K562 treated with DMSO at 1 percent for 24 hours (cell line): ENCODE data around the gene IQCF6. TPM values are rescaled to one million over a fixed set of nuclear protein-coding genes. Genes with fewer than 3 reads are reported as not detected.

Experiments used
- total RNA-seq: library from RNA; unstranded; fragments of 300-600 nt; gene quantifications from 2 replicates; pipeline ENCODE4 v1.2.3, GENCODE V29; 2022; ENCODE audit warnings: low read depth; ENCODE audit not compliant: insufficient read depth

Gene IQCF6
- not detected in 2 replicates for total RNA-seq

DNA sequence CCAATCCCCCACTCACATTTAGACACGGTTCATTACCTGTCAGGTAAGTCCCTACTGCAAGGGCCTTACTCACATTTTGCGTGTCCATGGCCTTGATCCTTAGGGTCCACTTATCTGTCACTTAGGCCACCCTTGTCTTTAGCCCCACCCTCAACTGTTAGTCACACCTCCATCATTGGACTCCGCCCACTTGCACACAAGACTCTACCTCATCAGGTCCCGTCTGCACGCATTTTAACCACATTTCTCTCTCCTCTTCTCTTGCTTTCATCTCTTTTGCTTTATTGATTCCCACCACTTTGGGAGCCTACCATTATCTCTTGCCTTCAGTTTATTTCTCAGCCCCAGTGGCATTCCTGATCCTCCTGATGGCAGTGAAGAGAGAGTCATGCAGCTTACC, at the start of gene IQCF6:
Gene IQCF6, minus strand, starts transcription at position 101 of the 400 bp plus-strand sequence. Its CDS starts 13 bp downstream, at position 88.

Other genes starting within 250 kb of the IQCF6 start
- gene RAD54L2, start 240.5 kb downstream of the IQCF6 start, total RNA-seq = 5.3 and 6.2 TPM in 2 replicates
- 46.1 and 49.0 TPM in 2 replicates for gene TEX264, start 108.0 kb downstream of the IQCF6 start, total RNA-seq
- gene GRM2, start 72.2 kb downstream of the IQCF6 start, total RNA-seq = 0.22 TPM in 1 of 2 replicates, not detected in the other
- not detected in 2 replicates for gene IQCF2, start 82.4 kb upstream of the IQCF6 start, total RNA-seq
- not detected in 2 replicates for gene IQCF5, start 96.4 kb upstream of the IQCF6 start, total RNA-seq
- not detected in 2 replicates for gene IQCF1, start 124.1 kb upstream of the IQCF6 start, total RNA-seq
- gene RRP9, start 162.7 kb upstream of the IQCF6 start, total RNA-seq = 18.8 and 23.0 TPM in 2 replicates
- 3.2 and 4.4 TPM in 2 replicates for gene PARP3, start 163.1 kb upstream of the IQCF6 start, total RNA-seq
- gene GPR62, start 176.1 kb upstream of the IQCF6 start, total RNA-seq = 0.15 TPM in 1 of 2 replicates, not detected in the other
- gene PCBP4, start 188.2 kb upstream of the IQCF6 start, total RNA-seq = 12.4 and 14.2 TPM in 2 replicates
- gene ABHD14B, start 194.8 kb upstream of the IQCF6 start, total RNA-seq = 65.2 and 70.8 TPM in 2 replicates
- 33.0 and 33.4 TPM in 2 replicates for gene ABHD14A, start 195.8 kb upstream of the IQCF6 start, total RNA-seq
- 47.6 and 57.4 TPM in 2 replicates for gene ACY1, start 204.3 kb upstream of the IQCF6 start, total RNA-seq
- gene RPL29, start 216.7 kb upstream of the IQCF6 start, total RNA-seq = 2,372 and 2,568 TPM in 2 replicates